HG02678 (cell line): ENCODE results near the gene MBD5.

ENCODE experiments used
- ATAC-seq: cut with Tn5 transposase; IDR thresholded peaks from one replicate; pipeline ENCODE4 v1.9.1; 2021; ENCODE audit warnings: mild to moderate bottlenecking, moderate library complexity; ENCODE audit not compliant: unreplicated experiment

The MBD5 gene

DNA sequence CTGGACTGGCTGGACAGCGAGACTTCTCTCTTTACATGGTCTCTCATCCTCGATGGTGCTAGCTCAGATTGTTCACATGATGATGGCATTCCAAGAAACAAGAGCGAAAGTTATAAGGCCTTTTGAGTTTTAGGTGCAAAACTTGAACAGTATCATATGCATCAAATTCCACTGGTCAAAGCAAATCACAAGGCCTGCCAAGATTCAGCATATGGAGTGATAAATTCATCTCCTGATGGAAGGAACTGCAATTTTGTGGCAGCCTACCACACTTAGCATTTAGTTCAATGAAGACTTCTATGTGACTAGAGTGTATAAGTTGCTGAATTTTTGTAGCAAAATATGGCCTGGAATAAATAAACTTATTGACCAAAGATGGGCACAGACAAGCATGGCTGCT lies 429.6 kb downstream of the MBD5 start:
- no peak for ATAC-seq

- ATAC-seq: no peak
Observed at GRCh38 chr2:148451046-148451445, 430.2 kb downstream of the MBD5 start.

DNA sequence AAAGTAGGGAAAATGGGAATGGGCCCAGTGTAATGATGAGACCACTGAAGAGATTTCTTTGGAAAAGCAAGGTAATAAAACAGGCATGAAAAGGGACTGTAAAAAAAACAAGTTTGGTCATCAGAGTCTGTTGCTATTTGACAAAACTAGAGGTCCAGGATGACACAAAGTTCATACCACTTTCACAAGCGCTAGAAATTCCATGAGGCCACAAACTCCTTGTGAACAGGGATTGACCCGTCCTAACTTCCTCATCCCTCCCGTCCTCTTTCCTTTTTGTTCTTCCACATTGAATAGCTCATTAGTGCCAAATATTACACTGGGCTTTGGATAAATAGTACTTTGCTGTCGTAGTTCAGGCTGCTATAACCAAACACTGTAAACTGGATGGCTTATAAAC lies 434.9 kb downstream of the MBD5 start:
- ATAC-seq: no peak

- ATAC-seq: no peak
Observed at GRCh38 chr2:148458171-148458570, 437.3 kb downstream of the MBD5 start.

DNA sequence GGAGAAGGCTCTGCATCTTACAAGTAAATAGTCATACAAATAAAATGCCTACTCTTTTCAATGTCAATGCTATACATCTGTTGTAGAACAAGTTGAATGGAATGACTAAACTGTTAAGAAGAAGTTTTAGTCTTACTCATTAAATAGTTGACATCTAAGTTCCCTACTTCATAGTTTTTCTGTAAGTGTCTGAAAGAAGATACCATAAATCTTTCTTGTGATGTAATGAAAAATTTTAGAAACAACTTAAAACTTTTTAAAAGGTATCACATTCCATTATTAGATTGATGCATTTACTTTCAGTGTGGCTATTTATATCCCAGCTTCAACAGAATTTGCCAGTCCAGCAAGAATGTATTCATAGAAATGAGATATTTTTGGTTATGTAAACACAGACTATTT lies 438.5 kb downstream of the MBD5 start:
- no peak for ATAC-seq

DNA sequence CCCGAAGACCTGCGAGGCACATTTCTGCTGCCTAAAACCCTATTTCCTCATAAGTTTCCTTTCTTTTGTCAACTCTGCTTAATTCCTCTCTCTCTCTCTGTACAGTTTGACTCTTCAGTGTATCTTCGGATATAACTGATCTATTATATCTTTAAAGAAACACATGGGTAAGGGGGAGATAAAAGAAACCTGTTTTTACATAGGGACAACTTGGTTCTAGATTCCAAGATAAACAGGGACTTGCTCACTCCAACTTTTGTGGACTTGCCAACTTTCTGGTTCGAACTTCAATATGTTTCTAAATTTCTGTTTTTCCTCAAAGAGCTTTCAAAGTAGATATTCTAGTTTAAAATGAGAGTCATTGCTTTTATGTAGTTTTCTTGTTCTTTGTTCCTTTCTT lies 441.0 kb downstream of the MBD5 start:
- no peak for ATAC-seq

GRCh38 chr2:148475626-148476025 lies 454.7 kb downstream of the MBD5 start:
- no peak for ATAC-seq

- ATAC-seq: no peak
Observed at GRCh38 chr2:148479398-148479797, 458.5 kb downstream of the MBD5 start.

DNA sequence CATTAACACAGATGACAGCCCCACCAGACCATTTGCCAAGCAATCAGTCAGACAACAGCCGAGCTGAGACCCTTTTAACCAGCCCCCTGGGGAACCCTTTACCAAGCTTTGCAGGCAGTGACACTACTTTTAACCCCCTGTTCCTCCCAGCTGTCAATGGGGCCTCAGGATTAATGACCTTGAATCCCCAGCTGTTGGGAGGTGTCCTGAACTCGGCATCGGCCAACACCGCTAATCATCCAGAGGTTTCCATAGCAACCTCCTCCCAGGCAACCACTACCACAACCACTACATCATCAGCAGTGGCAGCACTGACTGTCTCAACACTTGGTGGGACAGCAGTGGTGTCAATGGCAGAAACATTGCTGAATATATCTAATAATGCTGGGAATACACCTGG lies 462.8 kb downstream of the MBD5 start:
- ATAC-seq: no peak

- no peak for ATAC-seq
Observed at GRCh38 chr2:148484066-148484465, 463.2 kb downstream of the MBD5 start.

GRCh38 chr2:148486655-148487054 lies 465.8 kb downstream of the MBD5 start:
- ATAC-seq: no peak

DNA sequence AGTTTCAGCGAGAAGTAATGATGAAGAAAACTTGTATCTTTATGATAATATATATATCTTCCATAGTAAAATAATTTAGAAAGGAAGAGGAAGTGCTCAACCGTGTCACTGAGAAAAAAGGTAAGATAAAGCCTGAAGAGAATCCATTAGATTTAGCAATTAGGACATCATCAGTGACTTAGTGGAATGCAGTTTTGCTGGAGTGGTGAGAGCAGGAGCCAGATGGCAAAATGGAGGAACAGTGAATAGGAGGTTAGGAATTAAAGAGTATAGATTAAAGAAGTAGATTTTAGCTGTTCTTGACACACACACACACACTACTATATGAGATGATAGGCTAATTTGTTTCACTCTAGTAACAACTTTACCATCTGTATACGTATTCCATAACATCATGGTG lies 466.5 kb downstream of the MBD5 start:
- ATAC-seq: no peak

- ATAC-seq: no peak
Observed at GRCh38 chr2:148490840-148491439, 470.0 kb downstream of the MBD5 start.

GRCh38 chr2:148493822-148494563 lies 473.1 kb downstream of the MBD5 start:
- ATAC-seq: peak; percentile 55

- ATAC-seq: no peak
Observed at GRCh38 chr2:148495586-148495985, 474.7 kb downstream of the MBD5 start.

- no peak for ATAC-seq
Observed at GRCh38 chr2:148501545-148501944, 480.7 kb downstream of the MBD5 start.

DNA sequence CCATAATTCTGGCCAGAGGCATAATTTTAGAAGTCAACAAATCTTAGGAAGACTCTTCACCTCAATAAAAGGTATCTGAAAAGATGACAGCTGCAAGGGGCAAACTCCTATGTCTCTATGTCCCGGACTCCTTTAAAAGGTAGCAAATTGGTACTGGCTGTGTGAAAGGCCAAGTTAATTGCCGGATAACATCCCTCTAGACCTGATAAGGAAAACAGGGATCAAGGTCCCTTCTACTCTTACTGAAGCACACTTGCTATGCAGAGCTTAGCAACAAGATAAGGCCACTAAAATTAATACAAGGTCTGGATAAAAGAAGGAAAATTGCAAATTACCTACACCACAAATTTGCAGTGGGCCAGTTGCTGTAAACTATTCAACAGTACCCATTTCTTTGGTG lies 482.6 kb downstream of the MBD5 start:
- ATAC-seq: no peak

DNA sequence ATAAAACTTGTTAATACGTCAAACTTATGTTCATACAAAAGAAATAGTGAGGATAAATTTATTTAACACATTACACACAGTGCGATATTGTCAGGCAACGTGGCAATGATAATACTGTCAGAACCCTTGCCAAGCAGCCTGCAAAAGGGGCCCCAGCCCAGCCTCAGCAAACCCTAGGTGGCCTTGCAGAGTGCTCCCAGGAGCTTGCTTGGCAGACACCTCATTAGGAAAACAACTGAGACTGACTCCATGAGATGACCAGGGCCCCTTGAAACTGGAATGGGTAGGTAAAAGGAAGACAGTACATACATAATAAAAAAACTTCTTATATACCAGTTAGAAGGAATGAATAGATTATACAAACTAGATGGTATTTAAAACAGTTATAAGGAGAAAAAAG lies 487.1 kb downstream of the MBD5 start:
- ATAC-seq: no peak

DNA sequence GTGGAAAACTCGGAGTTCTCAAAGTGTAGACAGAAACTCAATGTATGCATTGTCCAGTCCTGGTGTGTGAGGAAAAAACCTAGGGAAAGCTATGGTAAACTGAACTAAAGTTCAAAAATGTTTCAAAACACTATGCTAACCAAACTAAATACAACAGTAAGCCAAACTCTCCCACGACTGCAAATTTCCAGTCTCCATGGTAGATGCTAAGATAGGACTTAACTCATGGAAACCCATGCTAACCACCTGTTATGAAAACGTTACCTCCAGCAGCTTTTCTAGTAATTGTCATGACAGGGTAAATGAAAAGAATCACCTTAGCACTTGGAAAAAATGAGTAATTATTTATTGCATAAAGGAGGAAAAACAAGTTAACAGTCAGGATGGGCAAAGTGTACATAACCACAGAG lies 488.0 kb downstream of the MBD5 start:
- no peak for ATAC-seq

- ATAC-seq: peak; percentile 100
Observed at GRCh38 chr2:148509288-148509902, 488.5 kb downstream of the MBD5 start.

GRCh38 chr2:148511883-148512282 lies 491.0 kb downstream of the MBD5 start:
- no peak for ATAC-seq

DNA sequence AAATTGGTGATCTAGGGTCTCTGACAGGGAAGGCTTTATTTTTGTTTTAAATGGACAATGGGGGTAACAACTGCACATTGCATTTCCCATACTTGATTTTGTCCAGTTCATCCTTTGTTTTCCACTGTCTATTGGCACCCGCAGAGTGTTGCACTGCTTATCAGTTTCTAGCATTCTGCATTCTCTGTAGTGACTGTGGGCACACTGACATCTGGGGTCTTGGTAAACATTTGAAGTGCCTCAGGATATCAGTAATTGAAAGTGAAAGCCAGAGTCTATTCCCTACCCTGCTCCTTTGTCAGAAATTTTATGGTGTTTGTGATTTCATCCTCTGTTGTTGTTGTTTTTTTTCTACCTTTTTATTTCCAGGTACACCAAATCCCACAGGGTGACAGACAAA lies 491.6 kb downstream of the MBD5 start:
- ATAC-seq: no peak
